ENCODE measurements around the gene L3HYPDH.

GRCh38 chr14:59454139-59454538, 30.1 kb downstream of the L3HYPDH start:
- TF ChIP-seq POLR2A (IDR thresholded peaks at IDR 0.05): no peak
- no peak for TF ChIP-seq CTCF (IDR thresholded peaks at IDR 0.05)
- peak in 1 of 2 donors; percentile 57 for TF ChIP-seq POLR2AphosphoS5 (IDR thresholded peaks at IDR 0.05; ENCODE audit: insufficient read depth in 1 of 2, low read depth in 1 of 2)

All from vagina (tissue), 2 donors.